ENCODE measurements around the gene DUSP2. TPM values are rescaled to one million over a fixed set of nuclear protein-coding genes. Genes with fewer than 3 reads are reported as not detected.
A peak's percentile ranks its signal among the peaks of the same experiment; 100 is the strongest.

The DUSP2 gene
- total and polyA plus RNA-seq, 2 donors (not counting 1 experiment from before 2014, with no cell fraction given): 69.8 to 433 TPM

GRCh38 chr2:96163768-96164429 lies 18.7 kb upstream of the DUSP2 start:
- Histone ChIP-seq H3K9me3 (ENCODE audit: control extremely low read depth in 1 of 3, control insufficient read depth in 2 of 3, insufficient read depth in 1 of 3, low read length in 2 of 3) (peaks cover 0 to 5% (median 0%) of the 10 kb centered on the region in 3 donors), H3K79me2 (ENCODE audit: control insufficient read depth, insufficient read depth, low read length) (no peaks in the 10 kb centered on the region), H3K27me3 (replicated peaks in 1 of 4; ENCODE audit: control extremely low read depth in 1 of 4, control insufficient read depth in 3 of 4, insufficient read depth in 4 of 4, low read length in 3 of 4) (no peaks in the 10 kb centered on the region), H3K4me1 (ENCODE audit: control insufficient read depth in 2 of 2, insufficient read depth in 2 of 2, low read length in 2 of 2) (peaks cover 30 to 49% of the 10 kb centered on the region in 2 donors), H3K9ac (ENCODE audit: low read length) (peak overlapping the region; percentile 3), H2AFZ (ENCODE audit: insufficient read depth, low read depth, low read length, poor library complexity, severe bottlenecking) (peak overlapping the region; percentile 68), H3K36me3 (replicated peaks in 1 of 2; ENCODE audit: control extremely low read depth in 1 of 2, control insufficient read depth in 1 of 2, extremely low read depth in 1 of 2, insufficient read depth in 2 of 2, low read length in 1 of 2) (no peaks in the 10 kb centered on the region), H3K4me3 (ENCODE audit: control extremely low read depth in 1 of 5, extremely low read depth in 1 of 5, insufficient read depth in 1 of 5, low read depth in 2 of 5, low read length in 4 of 5) (no peak overlapping the region), H3K4me2 (replicated peaks; ENCODE audit: low read depth, low read length, poor library complexity, severe bottlenecking) (peak overlapping the region; percentile 64), H4K20me1 (ENCODE audit: control insufficient read depth, insufficient read depth, low read length, poor library complexity, severe bottlenecking) (no peaks in the 10 kb centered on the region), H3K27ac (ENCODE audit: low read length in 2 of 2) (peak overlapping the region; percentile 64 to 82)
- 9% methylated on average over 11 of the region's 13 CpGs for WGBS (ENCODE audit: insufficient coverage)
- CTCF ChIA-PET: interaction anchor here (1.6 to 17.6 kb wide), 3 partner anchors 10 to 171 kb away, joined by 6 to 1065 read pairs (median 35); partner anchors contain the start of genes ASTL and DUSP2
- Mint-ChIP-seq H3K27ac (peak overlapping the region; percentile 93), H3K4me3 (peak overlapping the region; percentile 78), H3K9me3 (ENCODE audit: insufficient read depth) (peaks cover 2% of the 10 kb centered on the region), H3K27me3 (no peaks in the 10 kb centered on the region), H3K4me1 (peaks cover 47% of the 10 kb centered on the region)
- DNase-seq (peak; percentile 70), ATAC-seq (ENCODE audit: low read depth) (peak; percentile 70)
- no peak for TF ChIP-seq CTCF (IDR thresholded peaks at IDR 0.05)
- POLR2A ChIA-PET: interaction anchor here (0.8 to 1.8 kb wide), 5 partner anchors 15 to 44 kb away, joined by 3 to 9 read pairs (median 7); partner anchors contain the start of gene STARD7
- intact Hi-C loops (cut with micrococcal nuclease): loop anchor here (1.0 kb wide), 2 partner anchors 10 to 19 kb away; partner anchors contain the start of gene DUSP2

GRCh38 chr2:96163415-96163767 lies 18.2 kb upstream of the DUSP2 start:
- Histone ChIP-seq H4K20me1 (ENCODE audit: control insufficient read depth, insufficient read depth, low read length, poor library complexity, severe bottlenecking) (no peaks in the 10 kb centered on the region), H3K27me3 (replicated peaks in 1 of 4; ENCODE audit: control extremely low read depth in 1 of 4, control insufficient read depth in 3 of 4, insufficient read depth in 4 of 4, low read length in 3 of 4) (no peaks in the 10 kb centered on the region), H3K27ac (ENCODE audit: low read length in 2 of 2) (peak overlapping the region; percentile 64 to 82), H3K36me3 (replicated peaks in 1 of 2; ENCODE audit: control extremely low read depth in 1 of 2, control insufficient read depth in 1 of 2, extremely low read depth in 1 of 2, insufficient read depth in 2 of 2, low read length in 1 of 2) (no peaks in the 10 kb centered on the region), H3K9ac (ENCODE audit: low read length) (no peak overlapping the region), H2AFZ (ENCODE audit: insufficient read depth, low read depth, low read length, poor library complexity, severe bottlenecking) (peak overlapping the region; percentile 68), H3K4me1 (ENCODE audit: control insufficient read depth in 2 of 2, insufficient read depth in 2 of 2, low read length in 2 of 2) (peaks cover 36 to 54% of the 10 kb centered on the region in 2 donors), H3K4me2 (replicated peaks; ENCODE audit: low read depth, low read length, poor library complexity, severe bottlenecking) (peak overlapping the region; percentile 64), H3K4me3 (ENCODE audit: control extremely low read depth in 1 of 5, extremely low read depth in 1 of 5, insufficient read depth in 1 of 5, low read depth in 2 of 5, low read length in 4 of 5) (no peak overlapping the region), H3K9me3 (ENCODE audit: control extremely low read depth in 1 of 3, control insufficient read depth in 2 of 3, insufficient read depth in 1 of 3, low read length in 2 of 3) (peaks cover 0 to 5% (median 0%) of the 10 kb centered on the region in 3 donors), H3K79me2 (ENCODE audit: control insufficient read depth, insufficient read depth, low read length) (no peaks in the 10 kb centered on the region)
- DNase-seq (no peak), ATAC-seq (ENCODE audit: low read depth) (no peak)
- WGBS (ENCODE audit: insufficient coverage): 70% methylated on average over 5 of the region's 5 CpGs
- ChIA-PET POLR2A (interaction anchor here (0.5 to 1.8 kb wide), 6 partner anchors 9 to 45 kb away, joined by 3 to 9 read pairs (median 6); partner anchors contain the start of gene STARD7), CTCF (interaction anchor here (1.6 to 17.6 kb wide), 3 partner anchors 11 to 170 kb away, joined by 6 to 1065 read pairs (median 35); partner anchors contain the start of genes ASTL and DUSP2)
- peaks cover 50% of the 10 kb centered on the region for H3K4me1 Mint-ChIP-seq
- intact Hi-C loops (cut with micrococcal nuclease): no loop called here
- H3K27me3 Mint-ChIP-seq: no peaks in the 10 kb centered on the region
- peak overlapping the region; percentile 93 for H3K27ac Mint-ChIP-seq
- peaks cover 2% of the 10 kb centered on the region for H3K9me3 Mint-ChIP-seq (ENCODE audit: insufficient read depth)
- TF ChIP-seq CTCF (IDR thresholded peaks at IDR 0.05) (no peak), EZH2 (IDR thresholded peaks at IDR 0.05; ENCODE audit: borderline replicate concordance, insufficient read depth, low read depth, low read length, poor library complexity, severe bottlenecking) (no peak)
- H3K4me3 Mint-ChIP-seq: peak overlapping the region; percentile 78

All from B cell (primary cell).